Neural cell (in vitro differentiated cells): ENCODE data around the gene SLC44A5. TPM values are rescaled to one million over a fixed set of nuclear protein-coding genes. Genes with fewer than 3 reads are reported as not detected.
"Not testable (repeated sequence)": the region's sequence is repeated elsewhere in the genome, so short reads cannot be mapped to it uniquely, and the experiment has no call there.

Source experiments
- H2AFZ ChIP-seq: fragments of 200-600, 300-800 bp; sonication (generic), shearing (Covaris generic); 2 replicates; pipeline ENCODE4 v1.6.0; 2014; ENCODE audit warnings: low read depth, mild to moderate bottlenecking, antibody characterized with exemption, low read length, moderate library complexity
- H3F3A ChIP-seq: fragments of 200-600 bp; shearing (Covaris generic); 2 replicates; pipeline ENCODE4 v1.6.1; 2016; ENCODE audit warnings: mild to moderate bottlenecking, moderate library complexity, mixed read lengths, antibody characterized with exemption, low read length; ENCODE audit not compliant: insufficient read depth, poor library complexity, severe bottlenecking
- H3K27ac ChIP-seq: fragments of 200-600, 300-800 bp; sonication (generic), shearing (Covaris generic); 2 replicates; pipeline ENCODE4 v1.5.1; 2014; ENCODE audit warnings: mild to moderate bottlenecking, low read length, moderate library complexity
- H3K27me3 ChIP-seq: fragments of 300-800, 200-600 bp; sonication (generic), shearing (Covaris generic); 2 replicates; pipeline ENCODE4 v1.6.0; 2014; ENCODE audit warnings: mild to moderate bottlenecking, low read depth, low read length, moderate library complexity; ENCODE audit not compliant: insufficient read depth
- H3K36me3 ChIP-seq: fragments of 300-800, 200-600 bp; sonication (generic), shearing (Covaris generic); 2 replicates; pipeline ENCODE4 v1.5.1; 2014; ENCODE audit warnings: mild to moderate bottlenecking, antibody characterized with exemption, low read length, moderate library complexity; ENCODE audit not compliant: insufficient read depth
- H3K4me2 ChIP-seq: fragments of 300-800, 200-600 bp; sonication (generic), shearing (Covaris generic); 2 replicates; pipeline ENCODE4 v1.6.0; 2014; ENCODE audit warnings: mild to moderate bottlenecking, low read length
- H3K4me3 ChIP-seq: fragments of 300-800, 200-600 bp; sonication (generic), shearing (Covaris generic); 2 replicates; pipeline ENCODE4 v1.5.1; 2014; ENCODE audit warnings: mild to moderate bottlenecking, low read length, moderate library complexity
- H3K79me2 ChIP-seq: fragments of 200-600 bp; shearing (Covaris generic); replicated peaks from 2 replicates; pipeline ENCODE4 v1.6.0; 2014; ENCODE audit warnings: mild to moderate bottlenecking, low read length, moderate library complexity; ENCODE audit not compliant: insufficient read depth
- H3K9ac ChIP-seq: fragments of 300-800, 200-600 bp; sonication (generic), shearing (Covaris generic); 2 replicates; pipeline ENCODE4 v1.6.1; 2016; ENCODE audit warnings: mild to moderate bottlenecking, low read length, mixed read lengths
- H3K9me2 ChIP-seq: fragments of 200-600 bp; shearing (Covaris generic); 2 replicates; pipeline ENCODE4 v1.6.1; 2016; ENCODE audit warnings: mild to moderate bottlenecking, low read length, mixed read lengths; ENCODE audit not compliant: insufficient read depth
- H3K9me3 ChIP-seq: fragments of 200-600, 300-800 bp; sonication (generic), shearing (Covaris generic); 2 replicates; pipeline ENCODE4 v1.6.1; 2016; ENCODE audit warnings: mild to moderate bottlenecking, mixed run types, low read length, moderate library complexity, mixed read lengths
- H4K20me1 ChIP-seq: fragments of 200-600 bp; shearing (Covaris generic); 2 replicates; pipeline ENCODE4 v1.6.1; 2016; ENCODE audit warnings: mild to moderate bottlenecking, mixed run types; ENCODE audit not compliant: insufficient read depth
- EP300 ChIP-seq: fragments of 450-650 bp; conservative IDR thresholded peaks from 2 replicates; pipeline ENCODE4 v1.6.1; 2014; ENCODE audit warnings: antibody characterized with exemption, mild to moderate bottlenecking, moderate library complexity; ENCODE audit not compliant: poor library complexity, severe bottlenecking
- EZH2 ChIP-seq: fragments of 200-600, 300-800 bp; shearing (Covaris generic), sonication (generic); IDR thresholded peaks from 2 replicates; pipeline ENCODE4 v1.6.1; 2014; ENCODE audit warnings: antibody characterized with exemption, low read length, borderline replicate concordance, mild to moderate bottlenecking; ENCODE audit not compliant: insufficient read depth, poor library complexity, severe bottlenecking
- MXI1 ChIP-seq: fragments of 450-650 bp; conservative IDR thresholded peaks from 2 replicates; pipeline ENCODE4 v1.6.1; 2014; ENCODE audit warnings: antibody characterized with exemption, mild to moderate bottlenecking; ENCODE audit not compliant: poor library complexity, severe bottlenecking
- POLR2AphosphoS5 ChIP-seq: IDR thresholded peaks from 2 replicates; pipeline ENCODE4 v1.6.1; 2012
- RAD21 ChIP-seq: fragments of 450-650 bp; conservative IDR thresholded peaks from 2 replicates; pipeline ENCODE4 v1.6.1; 2014; ENCODE audit warnings: antibody characterized with exemption, mild to moderate bottlenecking, moderate library complexity
- SMC3 ChIP-seq: fragments of 450-650 bp; conservative IDR thresholded peaks from 2 replicates; pipeline ENCODE4 v1.6.1; 2014; ENCODE audit warnings: antibody characterized with exemption, mild to moderate bottlenecking, moderate library complexity; ENCODE audit not compliant: poor library complexity
- TAF1 ChIP-seq: IDR thresholded peaks from 2 replicates; pipeline ENCODE4 v1.6.1; 2012; ENCODE audit warnings: low read depth
- polyA plus RNA-seq: library from polyadenylated mRNA; depleted of rRNA; stranded (reverse); fragments of >200 nt; gene quantifications from 2 replicates; pipeline ENCODE4 v1.2.3, GENCODE V29; 2014
- TF ChIP-seq, protein P1 (sequence below): IDR thresholded peaks from 2 replicates; pipeline ENCODE4 v1.6.1; 2012; ENCODE audit warnings: borderline replicate concordance
- TF ChIP-seq, protein P2 (sequence below): fragments of 450-650 bp; IDR thresholded peaks from 2 replicates; pipeline ENCODE4 v1.5.1; 2014; ENCODE audit warnings: antibody characterized with exemption, mild to moderate bottlenecking, moderate library complexity; ENCODE audit not compliant: poor library complexity, severe bottlenecking

SLC44A5 gene
- polyA plus RNA-seq, 1 donor from 2014 or later = 53.0 TPM

DNA sequence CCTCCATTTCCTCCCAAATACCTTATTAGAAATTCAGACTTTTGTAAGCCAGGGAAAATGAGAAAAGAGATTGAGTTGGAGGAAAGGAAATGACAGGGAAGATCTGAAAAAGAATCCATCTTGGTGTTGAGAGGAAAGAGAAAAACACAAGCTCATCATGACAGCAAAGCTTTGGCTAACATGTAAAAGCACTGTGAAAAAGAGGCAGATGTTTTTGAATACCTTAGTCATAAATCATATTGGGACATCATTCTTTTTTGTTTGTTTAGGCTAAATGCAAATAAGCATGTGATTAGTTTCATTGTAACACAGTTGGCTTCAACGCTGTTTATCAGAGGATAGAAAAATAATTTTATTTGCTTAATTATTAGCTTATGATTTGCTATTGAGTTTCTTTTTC is 412.2 kb downstream of the SLC44A5 start:
- no peak for TF ChIP-seq MXI1
- Histone ChIP-seq H3F3A (no peaks in the 10 kb centered on the region), H3K4me3 (no peak overlapping the region), H3K36me3 (no peaks in the 10 kb centered on the region), H3K27me3 (no peaks in the 10 kb centered on the region), H4K20me1 (no peaks in the 10 kb centered on the region), H3K27ac (no peak overlapping the region), H3K9ac (no peak overlapping the region), H3K4me2 (no peak overlapping the region), H3K9me2 (no peaks in the 10 kb centered on the region), H3K9me3 (no peaks in the 10 kb centered on the region), H3K79me2 (no peaks in the 10 kb centered on the region), H2AFZ (no peak overlapping the region)

DNA sequence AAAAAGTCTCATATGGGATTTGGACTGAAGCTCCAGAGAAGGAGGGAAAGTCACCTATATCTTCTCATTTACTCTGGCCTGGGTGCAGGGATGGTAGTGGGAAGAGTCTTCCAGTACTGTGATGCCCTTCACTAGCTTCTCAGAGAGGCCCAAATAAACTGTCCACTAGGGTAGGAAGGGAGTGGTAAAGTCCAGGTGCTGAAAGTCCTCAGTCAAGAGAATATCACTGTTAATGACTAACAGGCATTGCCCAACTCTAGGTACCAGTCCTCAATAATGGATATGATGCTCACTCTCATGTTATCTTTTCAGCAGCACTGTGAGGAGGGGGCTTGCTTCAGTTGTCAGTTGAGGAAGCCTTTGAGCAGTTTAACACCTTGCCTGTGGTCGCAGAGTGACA is 412.8 kb downstream of the SLC44A5 start:
- Histone ChIP-seq H3K9me2 (no peaks in the 10 kb centered on the region), H3F3A (no peaks in the 10 kb centered on the region), H3K27ac (no peak overlapping the region), H2AFZ (no peak overlapping the region), H4K20me1 (no peaks in the 10 kb centered on the region), H3K9me3 (no peaks in the 10 kb centered on the region), H3K4me2 (no peak overlapping the region), H3K36me3 (no peaks in the 10 kb centered on the region), H3K27me3 (no peaks in the 10 kb centered on the region), H3K4me3 (no peak overlapping the region), H3K79me2 (no peaks in the 10 kb centered on the region), H3K9ac (no peak overlapping the region)
- no peak for TF ChIP-seq EP300
- TF ChIP-seq SMC3 = no peak
- TF ChIP-seq EZH2 = no peak
- TF ChIP-seq RAD21 = no peak
- no peak for TF ChIP-seq POLR2AphosphoS5

DNA sequence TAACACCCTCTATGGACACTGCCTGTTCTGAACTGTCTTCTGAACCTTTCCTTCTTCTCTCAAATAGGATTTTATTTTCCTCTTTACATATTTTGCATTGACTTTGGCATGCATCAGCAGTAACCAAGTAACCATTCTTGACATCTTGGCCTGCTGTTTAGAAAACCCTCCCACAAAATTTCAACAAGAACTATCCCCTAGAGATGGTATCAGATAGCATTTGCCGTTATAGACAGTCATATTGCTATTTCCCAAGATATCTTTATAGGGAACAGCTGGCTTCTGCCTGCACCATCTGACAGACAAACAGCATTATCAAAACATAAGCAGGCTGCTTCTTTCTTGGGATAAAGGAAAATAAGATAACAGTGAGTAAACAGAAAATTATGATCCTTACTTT is 422.0 kb downstream of the SLC44A5 start:
- no peak overlapping the region for H3K4me2 ChIP-seq
- no peak overlapping the region for H3K9ac ChIP-seq
- no peak overlapping the region for H3K27ac ChIP-seq
- no peaks in the 10 kb centered on the region for H4K20me1 ChIP-seq
- H3K79me2 ChIP-seq = no peaks in the 10 kb centered on the region
- H3F3A ChIP-seq = no peaks in the 10 kb centered on the region
- no peak overlapping the region for H3K4me3 ChIP-seq
- no peaks in the 10 kb centered on the region for H3K9me2 ChIP-seq
- H3K36me3 ChIP-seq = no peaks in the 10 kb centered on the region
- no peak overlapping the region for H2AFZ ChIP-seq
- H3K9me3 ChIP-seq = no peaks in the 10 kb centered on the region
- TF ChIP-seq RAD21 (no peak), SMC3 (no peak), POLR2AphosphoS5 (no peak), EP300 (no peak), TAF1 (no peak), MXI1 (no peak), EZH2 (no peak)
- TF ChIP-seq, protein P1, sequence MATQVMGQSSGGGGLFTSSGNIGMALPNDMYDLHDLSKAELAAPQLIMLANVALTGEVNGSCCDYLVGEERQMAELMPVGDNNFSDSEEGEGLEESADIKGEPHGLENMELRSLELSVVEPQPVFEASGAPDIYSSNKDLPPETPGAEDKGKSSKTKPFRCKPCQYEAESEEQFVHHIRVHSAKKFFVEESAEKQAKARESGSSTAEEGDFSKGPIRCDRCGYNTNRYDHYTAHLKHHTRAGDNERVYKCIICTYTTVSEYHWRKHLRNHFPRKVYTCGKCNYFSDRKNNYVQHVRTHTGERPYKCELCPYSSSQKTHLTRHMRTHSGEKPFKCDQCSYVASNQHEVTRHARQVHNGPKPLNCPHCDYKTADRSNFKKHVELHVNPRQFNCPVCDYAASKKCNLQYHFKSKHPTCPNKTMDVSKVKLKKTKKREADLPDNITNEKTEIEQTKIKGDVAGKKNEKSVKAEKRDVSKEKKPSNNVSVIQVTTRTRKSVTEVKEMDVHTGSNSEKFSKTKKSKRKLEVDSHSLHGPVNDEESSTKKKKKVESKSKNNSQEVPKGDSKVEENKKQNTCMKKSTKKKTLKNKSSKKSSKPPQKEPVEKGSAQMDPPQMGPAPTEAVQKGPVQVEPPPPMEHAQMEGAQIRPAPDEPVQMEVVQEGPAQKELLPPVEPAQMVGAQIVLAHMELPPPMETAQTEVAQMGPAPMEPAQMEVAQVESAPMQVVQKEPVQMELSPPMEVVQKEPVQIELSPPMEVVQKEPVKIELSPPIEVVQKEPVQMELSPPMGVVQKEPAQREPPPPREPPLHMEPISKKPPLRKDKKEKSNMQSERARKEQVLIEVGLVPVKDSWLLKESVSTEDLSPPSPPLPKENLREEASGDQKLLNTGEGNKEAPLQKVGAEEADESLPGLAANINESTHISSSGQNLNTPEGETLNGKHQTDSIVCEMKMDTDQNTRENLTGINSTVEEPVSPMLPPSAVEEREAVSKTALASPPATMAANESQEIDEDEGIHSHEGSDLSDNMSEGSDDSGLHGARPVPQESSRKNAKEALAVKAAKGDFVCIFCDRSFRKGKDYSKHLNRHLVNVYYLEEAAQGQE = no peak
- TF ChIP-seq, protein P2, sequence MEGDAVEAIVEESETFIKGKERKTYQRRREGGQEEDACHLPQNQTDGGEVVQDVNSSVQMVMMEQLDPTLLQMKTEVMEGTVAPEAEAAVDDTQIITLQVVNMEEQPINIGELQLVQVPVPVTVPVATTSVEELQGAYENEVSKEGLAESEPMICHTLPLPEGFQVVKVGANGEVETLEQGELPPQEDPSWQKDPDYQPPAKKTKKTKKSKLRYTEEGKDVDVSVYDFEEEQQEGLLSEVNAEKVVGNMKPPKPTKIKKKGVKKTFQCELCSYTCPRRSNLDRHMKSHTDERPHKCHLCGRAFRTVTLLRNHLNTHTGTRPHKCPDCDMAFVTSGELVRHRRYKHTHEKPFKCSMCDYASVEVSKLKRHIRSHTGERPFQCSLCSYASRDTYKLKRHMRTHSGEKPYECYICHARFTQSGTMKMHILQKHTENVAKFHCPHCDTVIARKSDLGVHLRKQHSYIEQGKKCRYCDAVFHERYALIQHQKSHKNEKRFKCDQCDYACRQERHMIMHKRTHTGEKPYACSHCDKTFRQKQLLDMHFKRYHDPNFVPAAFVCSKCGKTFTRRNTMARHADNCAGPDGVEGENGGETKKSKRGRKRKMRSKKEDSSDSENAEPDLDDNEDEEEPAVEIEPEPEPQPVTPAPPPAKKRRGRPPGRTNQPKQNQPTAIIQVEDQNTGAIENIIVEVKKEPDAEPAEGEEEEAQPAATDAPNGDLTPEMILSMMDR = no peak
- no peaks in the 10 kb centered on the region for H3K27me3 ChIP-seq

DNA sequence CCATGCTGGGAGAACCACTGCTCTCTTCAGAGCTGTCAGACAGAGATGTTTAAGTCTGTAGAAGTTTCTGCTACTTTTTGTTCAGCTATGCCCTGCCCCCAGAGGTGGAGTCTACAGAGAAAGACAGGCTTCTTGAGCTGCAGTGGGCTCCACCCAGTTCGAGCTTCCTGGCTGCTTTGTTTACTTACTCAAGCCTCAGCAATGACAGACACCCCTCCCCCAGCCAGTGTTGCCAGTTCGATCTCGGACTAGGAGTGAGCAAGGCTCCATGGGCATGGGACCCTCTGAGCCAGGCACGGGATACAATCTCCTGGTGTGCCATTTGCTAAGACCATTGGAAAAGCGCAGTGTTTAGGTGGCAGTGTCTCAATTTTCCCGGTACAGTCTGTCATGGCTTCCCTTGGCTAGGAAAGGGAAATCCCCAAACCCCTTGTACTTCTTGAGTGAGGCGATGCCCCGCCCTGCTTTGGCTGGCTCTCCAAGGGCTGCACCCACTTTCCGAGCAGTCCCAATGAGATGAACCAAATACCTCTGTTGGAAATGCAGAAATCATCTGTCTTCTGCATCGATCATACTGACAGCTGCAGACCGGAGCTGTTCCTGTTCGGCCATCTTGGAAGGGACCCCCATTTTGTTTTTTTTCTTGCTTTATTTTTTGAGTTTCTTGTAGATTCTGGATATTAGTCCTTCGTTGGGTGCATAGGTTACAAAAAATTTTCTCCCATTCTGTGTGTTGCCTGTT is 429.5 kb downstream of the SLC44A5 start:
- H3K4me3 ChIP-seq, H3K9ac ChIP-seq: not testable (repeated sequence)

More for the DNA sequence above, 429.5 kb downstream of the SLC44A5 start:
- H3K9me2 ChIP-seq, H3K36me3 ChIP-seq, H3F3A ChIP-seq, H3K9me3 ChIP-seq, H3K79me2 ChIP-seq, H3K27me3 ChIP-seq, H3K27ac ChIP-seq, H4K20me1 ChIP-seq, H2AFZ ChIP-seq, H3K4me2 ChIP-seq: not testable (repeated sequence)
